HG02763 (cell line): ENCODE results near the gene S100Z.
"Not testable (repeated sequence)": the region's sequence is repeated elsewhere in the genome, so short reads cannot be mapped to it uniquely, and the experiment has no call there.

ENCODE experiments used
- ATAC-seq: cut with Tn5 transposase; IDR thresholded peaks from one replicate; pipeline ENCODE4 v1.9.1; 2021; ENCODE audit warnings: mild to moderate bottlenecking, moderate library complexity; ENCODE audit not compliant: unreplicated experiment

Gene S100Z

GRCh38 chr5:76849419-76850291 is at the start of gene S100Z:
TSS of gene S100Z (plus strand) at chr5:76850014. CDS start at chr5:76875360, 25,346 bp downstream.
- ATAC-seq: no peak

DNA sequence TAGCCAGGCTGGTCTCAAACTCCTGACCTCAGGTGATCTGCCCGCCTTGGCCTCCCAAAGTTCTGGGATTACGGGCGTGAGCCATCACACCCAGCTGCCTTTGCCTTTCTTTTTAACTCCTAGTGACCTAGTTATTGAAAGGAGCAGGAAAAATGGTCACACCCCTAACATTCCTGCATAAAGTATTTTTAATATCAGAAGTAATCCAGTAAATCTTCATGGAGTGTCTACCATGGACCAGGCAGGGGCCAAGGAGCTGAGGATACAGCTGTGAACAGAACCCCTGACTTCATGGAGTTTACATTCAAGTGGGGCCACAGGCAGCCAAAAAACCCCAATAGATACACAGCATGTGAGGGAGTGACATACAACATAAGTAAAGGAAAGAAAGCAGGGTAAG is 49.2 kb upstream of the S100Z start:
- ATAC-seq: no peak

DNA sequence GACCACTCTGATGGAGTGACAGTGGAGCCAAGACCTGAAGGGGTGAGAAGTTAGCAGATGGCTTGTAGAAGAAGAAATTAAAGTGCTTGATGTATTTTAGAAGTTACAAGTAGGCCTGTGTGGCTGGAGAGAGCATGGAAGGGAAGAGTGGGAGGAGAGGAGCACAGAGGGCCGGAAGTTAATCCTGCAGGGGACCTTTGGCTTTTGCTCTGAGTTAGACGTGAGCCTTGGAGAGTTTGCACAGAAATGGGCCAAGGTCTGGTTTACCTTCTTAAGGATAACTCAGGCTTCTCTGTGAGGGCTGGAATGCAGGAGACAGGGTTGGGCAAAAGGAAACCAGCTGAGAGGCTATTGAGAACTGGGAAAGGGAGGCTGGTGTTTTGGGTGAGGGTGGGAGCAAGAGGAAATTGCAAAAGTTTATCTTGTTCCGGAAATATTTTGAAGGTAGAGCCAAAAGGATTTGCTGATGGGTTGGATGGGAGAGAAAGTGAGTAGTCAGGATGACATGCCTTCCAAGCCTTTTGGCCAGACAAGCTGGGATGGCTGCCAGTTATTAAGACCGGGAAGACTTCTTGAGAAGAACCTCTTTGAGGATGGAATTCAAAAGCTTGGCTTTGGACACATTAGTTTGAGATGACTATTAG is 48.5 kb upstream of the S100Z start:
- no peak for ATAC-seq

GRCh38 chr5:76801803-76802195 is 48.0 kb upstream of the S100Z start:
- ATAC-seq: no peak

DNA sequence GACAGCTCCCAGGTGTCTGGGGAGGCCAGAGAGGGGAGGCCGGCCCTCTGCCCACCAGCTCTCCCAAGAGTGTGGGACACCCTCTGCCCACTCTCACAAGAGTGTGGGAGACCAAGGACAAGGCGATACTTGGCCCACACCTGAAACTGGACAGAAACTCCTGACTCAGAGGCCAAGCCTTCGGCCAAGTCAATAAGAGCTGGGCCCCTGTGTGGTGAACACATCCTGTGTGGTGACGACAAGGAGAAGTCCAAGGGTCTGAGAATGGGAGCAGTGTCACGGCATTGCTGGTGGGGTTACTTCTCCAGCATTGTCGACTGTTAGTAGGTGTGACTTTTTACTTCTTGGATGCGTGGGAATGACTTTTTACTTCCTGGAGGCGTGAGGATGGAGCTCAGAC is 45.5 kb upstream of the S100Z start:
- no peak for ATAC-seq

GRCh38 chr5:76805821-76806505 is 43.9 kb upstream of the S100Z start:
- ATAC-seq: no peak

DNA sequence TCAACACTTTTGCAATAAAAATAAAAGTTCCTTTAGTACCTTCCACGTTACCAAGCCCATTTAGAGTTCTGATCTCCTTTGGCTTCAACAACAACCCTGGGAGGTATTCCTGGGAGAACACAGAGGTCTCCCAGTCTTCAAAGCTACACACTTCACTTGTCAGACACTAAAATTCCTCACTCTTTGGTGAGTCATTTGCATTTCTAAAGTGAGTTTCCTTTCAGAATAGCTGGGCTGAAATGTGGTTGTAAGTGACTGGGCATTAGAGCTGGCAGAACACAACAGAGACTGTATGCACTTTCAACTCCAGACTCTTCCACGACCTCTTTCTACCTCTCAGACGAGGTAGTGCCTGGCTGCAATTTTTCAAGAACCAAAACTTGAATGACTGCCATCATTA is 42.5 kb upstream of the S100Z start:
- ATAC-seq: no peak

DNA sequence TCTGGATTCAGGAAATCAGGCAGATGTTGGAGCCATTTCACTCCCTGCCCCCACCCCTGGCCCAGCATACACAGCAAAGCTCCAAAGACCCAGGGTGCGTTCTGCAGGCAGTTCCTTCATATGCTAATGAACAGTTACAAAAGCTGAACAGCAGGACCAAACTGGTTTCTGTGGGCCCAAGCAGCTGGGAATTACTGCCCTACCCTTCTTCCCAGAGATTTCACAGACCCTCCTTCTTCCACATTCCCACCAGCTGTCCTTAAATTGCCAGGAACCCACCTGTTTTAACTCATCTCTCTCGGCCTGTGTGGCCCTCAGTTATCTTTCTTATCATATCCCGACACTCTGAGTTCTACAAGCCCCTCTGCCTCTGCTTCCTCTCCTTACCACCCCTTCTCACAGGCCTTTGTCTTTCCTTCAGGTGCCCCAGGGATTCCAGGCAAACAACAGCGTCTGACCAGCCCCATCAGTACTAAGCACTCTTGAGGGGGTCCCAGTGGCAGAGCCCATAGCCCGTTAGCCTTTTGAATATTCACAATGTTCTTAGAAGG is 41.6 kb upstream of the S100Z start:
- ATAC-seq: no peak

GRCh38 chr5:76809141-76809540 is 40.7 kb upstream of the S100Z start:
- no peak for ATAC-seq

DNA sequence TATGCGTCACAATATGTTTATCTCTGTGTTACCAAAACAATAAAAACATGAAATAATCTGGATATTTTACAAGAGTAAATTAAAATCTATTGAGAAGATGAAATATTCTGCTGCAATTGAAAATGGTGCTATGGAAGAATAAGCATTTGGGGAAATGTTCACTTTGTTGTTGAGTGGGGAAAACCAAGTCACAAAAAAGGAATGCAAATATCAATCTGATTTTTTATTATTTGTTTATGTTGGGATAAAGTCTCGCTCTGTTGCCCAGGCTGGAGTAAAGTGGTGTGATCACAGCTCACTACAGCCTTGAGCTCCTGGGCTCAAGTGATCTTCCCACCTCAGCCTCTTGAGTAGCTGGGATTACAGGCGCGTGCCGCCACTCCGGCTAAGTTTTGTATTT is 39.6 kb upstream of the S100Z start:
- no peak for ATAC-seq

- ATAC-seq: no peak
Observed at GRCh38 chr5:76811214-76811613, 38.6 kb upstream of the S100Z start.

DNA sequence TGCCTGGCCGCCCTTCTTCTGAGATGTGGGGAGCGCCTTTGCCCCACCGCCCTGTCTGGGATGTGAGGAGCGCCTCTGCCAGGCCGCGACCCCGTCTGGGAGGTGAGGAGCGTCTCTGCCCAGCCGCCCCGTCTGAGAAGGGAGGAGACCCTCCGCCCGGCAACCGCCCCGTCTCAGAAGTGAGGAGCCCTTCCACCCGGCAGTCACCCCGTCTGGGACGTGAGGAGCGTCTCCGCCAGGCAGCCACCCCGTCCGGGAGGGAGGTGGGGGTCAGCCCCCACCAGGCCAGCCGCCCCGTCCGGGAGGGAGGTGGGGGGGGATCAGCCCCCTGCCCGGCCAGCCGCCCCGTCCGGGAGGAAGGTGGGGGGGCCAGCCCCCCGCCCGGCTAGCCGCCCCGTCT is 37.6 kb upstream of the S100Z start:
- ATAC-seq: not testable (repeated sequence)

- ATAC-seq: no peak
Observed at GRCh38 chr5:76813982-76814562, 35.7 kb upstream of the S100Z start.

GRCh38 chr5:76816110-76816831 is 33.5 kb upstream of the S100Z start:
- no peak for ATAC-seq

GRCh38 chr5:76818844-76819831 is 30.7 kb upstream of the S100Z start, which contains the start of gene F2RL1:
TSS of gene F2RL1 (plus strand) at chr5:76819030. CDS start at chr5:76819183, 153 bp downstream.
- no peak for ATAC-seq

DNA sequence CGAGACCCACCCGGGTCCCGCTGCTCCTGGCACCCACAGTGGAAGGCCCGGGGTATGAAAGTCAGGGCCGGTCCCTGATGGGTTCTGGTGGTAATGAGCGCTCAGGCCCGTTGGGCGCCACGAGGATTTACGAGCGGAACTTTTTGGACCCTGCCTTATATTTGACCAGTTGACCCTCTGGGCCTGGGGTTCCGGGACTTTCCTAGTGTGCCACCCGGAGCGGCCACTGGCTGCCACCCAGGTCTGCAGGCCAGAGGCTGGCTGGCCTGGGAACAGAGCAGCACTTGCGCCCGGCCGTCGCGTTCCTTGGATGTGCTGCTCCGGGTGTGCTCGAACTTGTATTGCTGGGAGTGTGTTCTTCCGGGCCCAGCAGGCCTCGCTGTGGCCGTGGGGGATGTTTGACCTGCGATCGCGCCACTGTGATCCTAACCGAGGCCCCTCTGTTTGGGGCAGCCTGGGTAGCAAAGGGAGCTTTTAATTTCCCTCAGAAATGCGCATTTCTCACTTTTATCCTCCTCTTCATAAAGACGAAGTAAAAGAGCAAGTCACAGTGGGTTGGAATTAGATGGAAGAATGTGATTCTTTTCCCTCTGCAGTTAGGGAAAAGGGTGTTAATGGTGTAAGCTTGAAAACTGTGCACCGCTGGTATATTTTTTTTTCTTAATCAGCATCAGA is 29.8 kb upstream of the S100Z start:
- ATAC-seq: no peak

GRCh38 chr5:76820526-76820890 is 29.3 kb upstream of the S100Z start:
- no peak for ATAC-seq

GRCh38 chr5:76821136-76821535 is 28.7 kb upstream of the S100Z start:
- ATAC-seq: no peak
